PC-3 (cell line): ENCODE measurements around the gene NAGPA. TPM values are rescaled to one million over a fixed set of nuclear protein-coding genes. Genes with fewer than 3 reads are reported as not detected.

Experiments used
- ATAC-seq: fragments of 200-7000 bp; cut with Tn5 transposase; 2 replicates; pipeline ENCODE4 v1.9.1; 2020; ENCODE audit warnings: mild to moderate bottlenecking, moderate library complexity
- BruUV-seq: library from RNA; stranded (reverse); fragments of 400-500 nt; replicated peaks from 2 replicates; lab custom pipeline; 2021; lab: Mats Ljungman, UMichigan
- CTCF ChIA-PET: fragments of 300-600 bp; sonication (Branson Sonifier 250); formaldehyde crosslinking; loops from one replicate; lab custom pipeline; 2022; ENCODE audit warnings: antibody characterized with exemption; lab: Charles Lee
- POLR2A ChIA-PET: fragments of 300-600 bp; sonication (Branson Sonifier 250); formaldehyde crosslinking; loops from one replicate; lab custom pipeline; 2022; ENCODE audit warnings: antibody characterized with exemption; ENCODE audit not compliant: unreplicated experiment; lab: Charles Lee
- DNase-seq: peaks from one replicate; pipeline ENCODE4 v3.0.0-alpha.2; 2015
- H2AFZ ChIP-seq: fragments of 300-600 bp; sonication (generic); 2 replicates; pipeline ENCODE4 v1.6.0; 2016; ENCODE audit warnings: antibody characterized with exemption, low read length
- H3F3A ChIP-seq: fragments of 300-600 bp; sonication (generic); one replicate; pipeline ENCODE4 v1.6.0; 2017; ENCODE audit warnings: antibody characterized with exemption, low read length, control low read depth, mild to moderate bottlenecking; ENCODE audit not compliant: unreplicated experiment
- H3K27ac ChIP-seq: fragments of 300-600 bp; sonication (generic); 2 replicates; pipeline ENCODE4 v1.5.1; 2016; ENCODE audit warnings: mild to moderate bottlenecking, low read length
- H3K27me3 ChIP-seq: fragments of 300-600 bp; sonication (generic); 2 replicates; pipeline ENCODE4 v1.6.1; 2016; ENCODE audit warnings: low read length, mixed read lengths
- H3K36me3 ChIP-seq: fragments of 300-600 bp; sonication (generic); 2 replicates; pipeline ENCODE4 v1.6.1; 2016; ENCODE audit warnings: low read depth, mixed run types, low read length, mixed read lengths
- H3K4me1 ChIP-seq: fragments of 300-600 bp; sonication (generic); 2 replicates; pipeline ENCODE4 v1.5.1; 2016; ENCODE audit warnings: low read length; ENCODE audit not compliant: insufficient read depth
- H3K4me2 ChIP-seq: fragments of 300-600 bp; sonication (generic); 2 replicates; pipeline ENCODE4 v1.6.0; 2016; ENCODE audit warnings: low read length
- H3K4me3 ChIP-seq: fragments of 300-600 bp; sonication (generic); 2 replicates; pipeline ENCODE4 v1.5.1; 2016; ENCODE audit warnings: mild to moderate bottlenecking, low read length, mixed read lengths
- H3K79me2 ChIP-seq: fragments of 300-600 bp; sonication (generic); 2 replicates; pipeline ENCODE4 v1.6.1; 2017; ENCODE audit warnings: low read length, mixed read lengths
- H3K9ac ChIP-seq: fragments of 300-600 bp; sonication (generic); 2 replicates; pipeline ENCODE4 v1.6.0; 2016; ENCODE audit warnings: mild to moderate bottlenecking, low read length
- H3K9me2 ChIP-seq: fragments of 300-600 bp; sonication (generic); replicated peaks from 2 replicates; pipeline ENCODE4 v1.6.1; 2016; ENCODE audit warnings: mixed run types, low read length, mixed read lengths
- H3K9me3 ChIP-seq: fragments of 300-600 bp; sonication (generic); 2 replicates; pipeline ENCODE4 v1.6.1; 2016; ENCODE audit warnings: low read length, mixed read lengths
- H4K20me1 ChIP-seq: fragments of 300-600 bp; sonication (generic); 2 replicates; pipeline ENCODE4 v1.6.1; 2016; ENCODE audit warnings: low read length, mixed read lengths
- CTCF ChIP-seq: fragments of 300-600 bp; sonication (generic); conservative IDR thresholded peaks from 2 replicates; pipeline ENCODE4 v1.5.1; 2017; ENCODE audit warnings: antibody characterized with exemption, low read depth, mild to moderate bottlenecking, low read length
- EZH2 ChIP-seq: fragments of 300-600 bp; sonication (generic); IDR thresholded peaks from one replicate; pipeline ENCODE4 v1.6.1; 2017; ENCODE audit warnings: antibody characterized with exemption, mild to moderate bottlenecking, low read length; ENCODE audit not compliant: unreplicated experiment
- EZH2phosphoT487 ChIP-seq: fragments of 300-600 bp; sonication (generic); IDR thresholded peaks from 2 replicates; pipeline ENCODE4 v1.6.1; 2018; ENCODE audit warnings: mild to moderate bottlenecking, antibody characterized with exemption, low read length, borderline replicate concordance
- intact Hi-C: fragments of 100-400 bp; cut with micrococcal nuclease; formaldehyde crosslinking; loops from 2 replicates; pipeline ENCODE4 v1.9.0; 2023
- total RNA-seq: library from RNA; depleted of rRNA; stranded (reverse); fragments of >200 nt; gene quantifications from 2 replicates; pipeline ENCODE4 v1.2.3, GENCODE V29; 2014

Gene NAGPA
- total RNA-seq, 1 experiment from 2014 or later = 26.2 TPM

GRCh38 chr16:5001986-5002385, 31.7 kb downstream of the NAGPA start:
- intact Hi-C loops = no loop called here
- H3K79me2 ChIP-seq = no peaks in the 10 kb centered on the region
- no peaks in the 10 kb centered on the region for H4K20me1 ChIP-seq
- TF ChIP-seq EZH2phosphoT487 (no peak), EZH2 (no peak), CTCF (no peak)
- ChIA-PET POLR2A (no interaction called here), CTCF (no interaction called here)
- H2AFZ ChIP-seq = no peak overlapping the region
- no peak overlapping the region for H3K27ac ChIP-seq
- no peaks in the 10 kb centered on the region for H3K27me3 ChIP-seq
- H3K9ac ChIP-seq = no peak overlapping the region
- H3K4me1 ChIP-seq = no peaks in the 10 kb centered on the region
- BruUV-seq = no TSS peak
- DNase-seq (no peak), ATAC-seq (no peak)
- no peaks in the 10 kb centered on the region for H3K36me3 ChIP-seq
- no peaks in the 10 kb centered on the region for H3F3A ChIP-seq
- H3K4me3 ChIP-seq = no peak overlapping the region
- no peaks in the 10 kb centered on the region for H3K9me3 ChIP-seq
- no peaks in the 10 kb centered on the region for H3K9me2 ChIP-seq
- H3K4me2 ChIP-seq = no peak overlapping the region

- intact Hi-C loops = no loop called here
- CTCF ChIA-PET = no interaction called here
- ATAC-seq = no peak
Observed at GRCh38 chr16:5001571-5001970, 32.2 kb downstream of the NAGPA start.

GRCh38 chr16:5000573-5001001, 33.1 kb downstream of the NAGPA start:
- H3K36me3 ChIP-seq = no peaks in the 10 kb centered on the region
- H2AFZ ChIP-seq = no peak overlapping the region
- H3K9me3 ChIP-seq = no peaks in the 10 kb centered on the region
- H3K9me2 ChIP-seq = no peaks in the 10 kb centered on the region
- no peaks in the 10 kb centered on the region for H3K27me3 ChIP-seq
- no TSS peak for BruUV-seq
- H3F3A ChIP-seq = no peaks in the 10 kb centered on the region
- H4K20me1 ChIP-seq = no peaks in the 10 kb centered on the region
- DNase-seq (no peak), ATAC-seq (no peak)
- no peak overlapping the region for H3K9ac ChIP-seq
- no peak overlapping the region for H3K4me2 ChIP-seq
- H3K27ac ChIP-seq = no peak overlapping the region
- CTCF ChIA-PET = no interaction called here
- H3K79me2 ChIP-seq = no peaks in the 10 kb centered on the region
- POLR2A ChIA-PET = no interaction called here
- no peak overlapping the region for H3K4me3 ChIP-seq
- no peaks in the 10 kb centered on the region for H3K4me1 ChIP-seq
- intact Hi-C loops = no loop called here
- TF ChIP-seq EZH2phosphoT487 (no peak), EZH2 (no peak), CTCF (no peak)

More at GRCh38 chr16:5001571-5001970, 32.2 kb downstream of the NAGPA start:
- Histone ChIP-seq H3K9me2 (no peaks in the 10 kb centered on the region), H2AFZ (no peak overlapping the region), H3K27ac (no peak overlapping the region), H4K20me1 (no peaks in the 10 kb centered on the region), H3K4me1 (no peaks in the 10 kb centered on the region), H3K36me3 (no peaks in the 10 kb centered on the region), H3K4me2 (no peak overlapping the region), H3F3A (no peaks in the 10 kb centered on the region), H3K4me3 (no peak overlapping the region), H3K79me2 (no peaks in the 10 kb centered on the region), H3K27me3 (no peaks in the 10 kb centered on the region), H3K9ac (no peak overlapping the region), H3K9me3 (no peaks in the 10 kb centered on the region)
- TF ChIP-seq EZH2 (no peak), EZH2phosphoT487 (no peak), CTCF (no peak)
- BruUV-seq = no TSS peak
- no peak for DNase-seq
- POLR2A ChIA-PET = no interaction called here
